Panc1 (cell line): ENCODE results near the gene GLTP. TPM values are rescaled to one million over a fixed set of nuclear protein-coding genes. Genes with fewer than 3 reads are reported as not detected.

Experiments
- ATAC-seq: fragments of 200-7000 bp; cut with Tn5 transposase; 2 replicates; pipeline ENCODE4 v1.9.1; 2020; ENCODE audit warnings: mild to moderate bottlenecking, moderate library complexity
- BruUV-seq: library from RNA; stranded (reverse); fragments of 400-500 nt; replicated peaks from 2 replicates; lab custom pipeline; 2021; lab: Mats Ljungman, UMichigan
- CTCF ChIA-PET: fragments of 300-600 bp; sonication (Branson Sonifier 250); formaldehyde crosslinking; loops from one replicate; lab custom pipeline; 2022; ENCODE audit warnings: antibody characterized with exemption; lab: Charles Lee
- POLR2A ChIA-PET: fragments of 300-600 bp; sonication (Branson Sonifier 250); formaldehyde crosslinking; loops from one replicate; lab custom pipeline; 2022; ENCODE audit warnings: antibody characterized with exemption; lab: Charles Lee
- DNase-seq: peaks from one replicate; pipeline ENCODE4 v3.0.0-alpha.2; 2010; ENCODE audit warnings: low read depth, low spot score
- H3K27ac ChIP-seq: 2 replicates; pipeline ENCODE4 v1.5.1; 2011; ENCODE audit warnings: mild to moderate bottlenecking, low read length, inconsistent platforms
- H3K27me3 ChIP-seq: fragments of 200-500 bp; sonication (Bioruptor generic); 2 replicates; pipeline ENCODE4 v1.6.0; 2014; ENCODE audit warnings: low read length, inconsistent platforms; ENCODE audit not compliant: control insufficient read depth, insufficient read depth
- H3K36me3 ChIP-seq: fragments of 200-500 bp; sonication (Bioruptor generic); 2 replicates; pipeline ENCODE4 v1.5.1; 2014; ENCODE audit warnings: inconsistent platforms, mild to moderate bottlenecking, low read length, moderate library complexity; ENCODE audit not compliant: control insufficient read depth, insufficient read depth
- H3K4me1 ChIP-seq: 2 replicates; pipeline ENCODE4 v1.5.1; 2011; ENCODE audit warnings: inconsistent platforms, mild to moderate bottlenecking, low read length, moderate library complexity; ENCODE audit not compliant: control insufficient read depth, insufficient read depth
- H3K4me3 ChIP-seq, 2 experiments: 2 replicates each; pipeline ENCODE4 v1.5.1; 2011 to 2012; ENCODE audit warnings: low read depth in 2 of 2, low read length in 2 of 2, mild to moderate bottlenecking in 2 of 2, inconsistent platforms in 1 of 2, moderate library complexity in 1 of 2
- H3K9me3 ChIP-seq: fragments of 200-500 bp; sonication (Bioruptor generic); 2 replicates; pipeline ENCODE4 v1.5.1; 2014; ENCODE audit warnings: low read depth, mild to moderate bottlenecking, inconsistent platforms, low read length, moderate library complexity; ENCODE audit not compliant: control insufficient read depth, insufficient read depth
- CTCF ChIP-seq: fragments of 450-650 bp; IDR thresholded peaks from 2 replicates; pipeline ENCODE4 v1.5.1; 2017; ENCODE audit warnings: mild to moderate bottlenecking
- POLR2AphosphoS5 ChIP-seq: IDR thresholded peaks from 2 replicates; pipeline ENCODE4 v1.6.1; 2012; ENCODE audit warnings: mild to moderate bottlenecking, low read depth, low read length, moderate library complexity
- REST ChIP-seq, 2 experiments: IDR thresholded peaks; 2 replicates each; pipeline ENCODE4 v1.6.1; 2011 to 2012; ENCODE audit warnings: low read depth in 2 of 2, control low read depth in 1 of 2, low read length in 1 of 2, mild to moderate bottlenecking in 1 of 2, moderate library complexity in 1 of 2; ENCODE audit not compliant: insufficient read depth in 1 of 2
- SIN3A ChIP-seq: IDR thresholded peaks from 2 replicates; pipeline ENCODE4 v1.6.1; 2012; ENCODE audit warnings: low read depth, mild to moderate bottlenecking, low read length, moderate library complexity, borderline replicate concordance; ENCODE audit not compliant: insufficient read depth
- TCF7L2 ChIP-seq: IDR thresholded peaks from 2 replicates; pipeline ENCODE4 v1.6.1; 2011; ENCODE audit warnings: mild to moderate bottlenecking, low read depth, low read length, inconsistent platforms
- in situ Hi-C: cut with HindIII; loops from 2 replicates; pipeline ENCODE4 v1.10.0; 2016; ENCODE audit warnings: low sequenced_read_pairs, low pct_unique_long_range_greater_than_20kb
- intact Hi-C: fragments of 100-400 bp; cut with micrococcal nuclease; formaldehyde crosslinking; loops from one replicate; pipeline ENCODE4 v1.10.0; 2022; ENCODE audit not compliant: unreplicated experiment
- total RNA-seq: library from RNA; stranded (reverse); gene quantifications from one replicate; pipeline ENCODE4 v1.2.1, GENCODE V29; 2021; ENCODE audit not compliant: unreplicated experiment

Gene GLTP
- total RNA-seq, 1 experiment from 2014 or later: 24.8 TPM

- no peak overlapping the region for H3K4me3 ChIP-seq
- ChIA-PET CTCF (no interaction called here), POLR2A (no interaction called here)
- intact Hi-C loops: no loop called here
- peaks cover 5% of the 10 kb centered on the region for H3K4me1 ChIP-seq
- H3K27me3 ChIP-seq: no peaks in the 10 kb centered on the region
- no peak for ATAC-seq
- H3K36me3 ChIP-seq: no peaks in the 10 kb centered on the region
- DNase-seq: no peak
- H3K27ac ChIP-seq: no peak overlapping the region
- in situ Hi-C loops: no loop called here
- BruUV-seq: no TSS peak
- no peaks in the 10 kb centered on the region for H3K9me3 ChIP-seq
- TF ChIP-seq CTCF (no peak), REST (IDR thresholded peaks at IDR 0.05; ENCODE audit: insufficient read depth in 1 of 2, low read depth in 2 of 2, low read length in 1 of 2) (no peak), TCF7L2 (no peak), SIN3A (no peak), POLR2AphosphoS5 (no peak)
Observed at GRCh38 chr12:109883461-109883860, 3.1 kb upstream of the GLTP start.

GRCh38 chr12:109881752-109882151, 1.4 kb upstream of the GLTP start:
- no peaks in the 10 kb centered on the region for H3K9me3 ChIP-seq

More at GRCh38 chr12:109881752-109882151, 1.4 kb upstream of the GLTP start:
- Histone ChIP-seq H3K27me3 (no peaks in the 10 kb centered on the region), H3K36me3 (no peaks in the 10 kb centered on the region), H3K4me1 (peaks cover 14% of the 10 kb centered on the region), H3K27ac (no peak overlapping the region), H3K4me3 (no peak overlapping the region)
- intact Hi-C loops: no loop called here
- DNase-seq (no peak), ATAC-seq (no peak)
- BruUV-seq: no TSS peak
- no peak for TF ChIP-seq POLR2AphosphoS5
- no peak for TF ChIP-seq SIN3A
- TF ChIP-seq REST (IDR thresholded peaks at IDR 0.05; ENCODE audit: insufficient read depth in 1 of 2, low read depth in 2 of 2, low read length in 1 of 2): no peak
- TF ChIP-seq CTCF: no peak
- TF ChIP-seq TCF7L2: no peak
- CTCF ChIA-PET: interaction anchor here (0.6 kb wide), 1 partner anchor 170 kb away, joined by 3 read pairs; no protein-coding TSS in a partner anchor
- in situ Hi-C loops: no loop called here
- POLR2A ChIA-PET: interaction anchor here (1.0 kb wide), 1 partner anchor 82 kb away, joined by 3 read pairs; no protein-coding TSS in a partner anchor
